GM12878 (cell line): ENCODE measurements around the gene CERCAM. TPM values are rescaled to one million over a fixed set of nuclear protein-coding genes. Genes with fewer than 3 reads are reported as not detected.

Experiments used
- ATAC-seq: fragments of 200-7000 bp; cut with Tn5 transposase; 3 replicates; pipeline ENCODE4 v1.9.1; 2020; ENCODE audit warnings: mild to moderate bottlenecking, moderate library complexity
- BruUV-seq: library from RNA; stranded (reverse); fragments of 400-500 nt; replicated peaks from 2 replicates; lab custom pipeline; 2021; lab: Mats Ljungman, UMichigan
- CTCF ChIA-PET: fragments of 300-600 bp; sonication (Branson Sonifier 250); formaldehyde crosslinking; extraction: SDS; loops from one replicate; lab custom pipeline; 2021; ENCODE audit warnings: inconsistent platforms; lab: Yijun Ruan, JAX
- POLR2A ChIA-PET: fragments of 350-600 bp; formaldehyde crosslinking; extraction: SDS; loops from one replicate; lab custom pipeline; 2021; ENCODE audit warnings: inconsistent platforms; lab: Charles Lee
- RAD21 ChIA-PET: fragments of 300-600 bp; sonication (Branson Sonifier 250); formaldehyde crosslinking; loops from one replicate; lab custom pipeline; 2023; ENCODE audit warnings: antibody characterized with exemption; ENCODE audit not compliant: unreplicated experiment; lab: Charles Lee
- SMC1A ChIA-PET: fragments of 300-600 bp; sonication (Branson Sonifier 250); formaldehyde crosslinking; loops from one replicate; lab custom pipeline; 2023; ENCODE audit not compliant: unreplicated experiment, uncharacterized antibody; lab: Charles Lee
- DNase-seq: peaks from one replicate; pipeline ENCODE4 v3.0.0-alpha.2; 2011; ENCODE audit warnings: low read depth, low spot score
- FAIRE-seq: peaks from 3 replicates; lab custom pipeline; 2011; peaks lifted over from hg19 to GRCh38; lab: Jason Lieb, UNC
- H2AFZ ChIP-seq: 2 replicates; pipeline ENCODE4 v1.6.0; 2011; ENCODE audit warnings: low read depth, low read length, control low read depth; ENCODE audit not compliant: control insufficient read depth
- H3K27ac ChIP-seq: 2 replicates; pipeline ENCODE4 v1.5.1; 2011; ENCODE audit warnings: control low read depth; ENCODE audit not compliant: control insufficient read depth, insufficient read depth
- H3K27me3 ChIP-seq, 2 experiments: replicated peaks in 1 of 2; 2 replicates each; pipeline versions ENCODE4 v1.6.0 to v1.6.1; 2011; ENCODE audit warnings: low read length in 1 of 2; ENCODE audit not compliant: control insufficient read depth in 2 of 2, insufficient read depth in 2 of 2
- H3K36me3 ChIP-seq, 2 experiments: 2 replicates each; pipeline ENCODE4 v1.5.1; 2011; ENCODE audit warnings: low read length in 1 of 2; ENCODE audit not compliant: control insufficient read depth in 2 of 2, insufficient read depth in 2 of 2
- H3K4me1 ChIP-seq: 2 replicates; pipeline ENCODE4 v1.6.1; 2011; ENCODE audit warnings: mild to moderate bottlenecking, low read length, moderate library complexity, mixed read lengths; ENCODE audit not compliant: control insufficient read depth, insufficient read depth
- H3K4me2 ChIP-seq: 2 replicates; pipeline ENCODE4 v1.6.0; 2011; ENCODE audit warnings: control low read depth; ENCODE audit not compliant: control insufficient read depth, insufficient read depth
- H3K4me3 ChIP-seq: fragments of 200-600 bp; sonication (generic); 2 replicates; pipeline ENCODE4 v1.5.1; 2016
- H3K79me2 ChIP-seq: 2 replicates; pipeline ENCODE4 v1.6.0; 2011; ENCODE audit warnings: low read length; ENCODE audit not compliant: control insufficient read depth, insufficient read depth
- H3K9ac ChIP-seq: 2 replicates; pipeline ENCODE4 v1.8.0; 2011; ENCODE audit warnings: low read length, control low read depth, mixed read lengths; ENCODE audit not compliant: control insufficient read depth, insufficient read depth
- H3K9me3 ChIP-seq: replicated peaks from 3 replicates; pipeline ENCODE4 v1.5.1; 2011; ENCODE audit warnings: mild to moderate bottlenecking, low read length; ENCODE audit not compliant: control insufficient read depth, insufficient read depth
- H4K20me1 ChIP-seq: 2 replicates; pipeline ENCODE4 v1.6.0; 2011; ENCODE audit not compliant: control insufficient read depth, insufficient read depth
- BMI1 ChIP-seq: fragments of 450-650 bp; IDR thresholded peaks from 2 replicates; pipeline ENCODE4 v1.6.1; 2016; ENCODE audit warnings: mild to moderate bottlenecking, moderate library complexity, borderline replicate concordance
- CEBPZ ChIP-seq: fragments of 150-350 bp; IDR thresholded peaks from 2 replicates; pipeline ENCODE4 v1.6.1; 2016; ENCODE audit warnings: low read depth, low read length
- CHD4 ChIP-seq: fragments of 200-600 bp; sonication (generic); IDR thresholded peaks from 2 replicates; pipeline ENCODE4 v1.6.1; 2016; ENCODE audit warnings: mild to moderate bottlenecking
- E4F1 ChIP-seq: fragments of 450-650 bp; IDR thresholded peaks from 2 replicates; pipeline ENCODE4 v1.6.1; 2018; ENCODE audit warnings: borderline replicate concordance, mild to moderate bottlenecking; ENCODE audit not compliant: partially characterized antibody
- FOS ChIP-seq: IDR thresholded peaks from 3 replicates; pipeline ENCODE4 v1.6.1; 2011; ENCODE audit warnings: borderline replicate concordance; ENCODE audit not compliant: insufficient read length; ENCODE audit errors: extremely low read depth
- HDAC2 ChIP-seq: fragments of 200-600 bp; sonication (generic); IDR thresholded peaks from 2 replicates; pipeline ENCODE4 v1.6.1; 2017
- KAT2A ChIP-seq: conservative IDR thresholded peaks from 2 replicates; pipeline ENCODE4 v1.6.1; 2011; ENCODE audit warnings: low read depth, low read length; ENCODE audit not compliant: control insufficient read depth
- YBX1 ChIP-seq: fragments of 450-650 bp; IDR thresholded peaks from 2 replicates; pipeline ENCODE4 v1.6.1; 2016; ENCODE audit warnings: antibody characterized with exemption
- ZNF274 ChIP-seq: IDR thresholded peaks from one replicate; pipeline ENCODE4 v1.8.0; 2011; ENCODE audit not compliant: insufficient read length, insufficient read depth
- WGBS: methylation state at CpG from one replicate; pipeline ENCODE4 v1.1.6; 2016; ENCODE audit warnings: low lambda C conversion rate; ENCODE audit not compliant: insufficient replicate concordance, insufficient coverage; ENCODE audit errors: missing lambda C conversion rate; 5-methylcytosine and 5-hydroxymethylcytosine counted together
- in situ Hi-C: fragments of 300-500 bp; cut with MboI; formaldehyde crosslinking; loops from 9 replicates; pipeline ENCODE4 v1.14.3; 2018; ENCODE audit warnings: mixed read lengths
- intact Hi-C: fragments of 100-400 bp; cut with micrococcal nuclease; formaldehyde crosslinking; loops from one replicate; pipeline ENCODE4 v1.14.2; 2022; ENCODE audit not compliant: unreplicated experiment
- polyA plus RNA-seq, 11 experiments: library from polyadenylated mRNA; depleted of rRNA in 4 of 11; unstranded in 6 of 11; stranded (reverse) in 5 of 11; fragments of >200 nt; fragmentation: Nextera tagmentation in 4 of 11; fragmentation: Illumina TruSeq in 1 of 11; extraction: Ambion mirVana in 4 of 11; extraction: Trizol in 1 of 11; gene quantifications; 1 replicate in 1 of 11; 2 replicates in 10 of 11; pipeline versions ENCODE4 v1.2.1 to v1.2.3, GENCODE V29; 2011 to 2016; ENCODE audit warnings: inconsistent platforms in 2 of 11, missing spikeins in 2 of 11, low read depth in 1 of 11
- total RNA-seq, 4 experiments: library from RNA; depleted of rRNA in 3 of 4; stranded (reverse); fragments of >200 nt in 3 of 4; fragmentation: Illumina TruSeq in 1 of 4; extraction: Trizol in 1 of 4; gene quantifications; 2 replicates each; pipeline versions ENCODE4 v1.2.1 to v1.2.3, GENCODE V29; 2013 to 2021

Gene CERCAM
- total and polyA plus RNA-seq, 10 of the 15 experiments (the other 5 are each of a cell fraction or from before 2014, with no cell fraction given): 0.05 to 6.7 (median 0.71) TPM

GRCh38 chr9:128385496-128386460 is 34.9 kb upstream of the CERCAM start:
- Histone ChIP-seq H4K20me1 (no peaks in the 10 kb centered on the region), H3K36me3 (peaks cover 12 to 19% of the 10 kb centered on the region in 2 experiments)
- in situ Hi-C loops: no loop called here

More at GRCh38 chr9:128385496-128386460, 34.9 kb upstream of the CERCAM start:
- H3K79me2 ChIP-seq: no peaks in the 10 kb centered on the region
- TF ChIP-seq KAT2A (no peak), YBX1 (no peak), HDAC2 (no peak), BMI1 (no peak), E4F1 (no peak), ZNF274 (no peak), FOS (no peak), CEBPZ (no peak), CHD4 (no peak)
- no peak overlapping the region for H3K9ac ChIP-seq
- no TSS peak for BruUV-seq
- H3K9me3 ChIP-seq: no peaks in the 10 kb centered on the region
- no peak overlapping the region for H3K4me2 ChIP-seq
- H3K27me3 ChIP-seq: no peaks in the 10 kb centered on the region
- SMC1A ChIA-PET: no interaction called here
- no peak for DNase-seq
- CTCF ChIA-PET: interaction anchor here (1.2 kb wide), 1 partner anchor 24 kb away, joined by 4 read pairs; no protein-coding TSS in a partner anchor
- intact Hi-C loops: no loop called here
- RAD21 ChIA-PET: no interaction called here
- H2AFZ ChIP-seq: no peak overlapping the region
- POLR2A ChIA-PET: no interaction called here
- 83% methylated on average over 17 of the region's 18 CpGs for WGBS
- H3K27ac ChIP-seq: no peak overlapping the region
- no peak overlapping the region for H3K4me3 ChIP-seq
- no peak for ATAC-seq
- no peak for FAIRE-seq
- H3K4me1 ChIP-seq: no peaks in the 10 kb centered on the region
